Midbrain (tissue), 1 donor: ENCODE measurements around the gene PARP3.
A peak's percentile ranks its signal among the peaks of the same experiment; 100 is the strongest.

Experiments used
- DNase-seq: peaks from one replicate; lab custom pipeline; 2025; lab: John Stamatoyannopoulos, UW

The PARP3 gene

DNA sequence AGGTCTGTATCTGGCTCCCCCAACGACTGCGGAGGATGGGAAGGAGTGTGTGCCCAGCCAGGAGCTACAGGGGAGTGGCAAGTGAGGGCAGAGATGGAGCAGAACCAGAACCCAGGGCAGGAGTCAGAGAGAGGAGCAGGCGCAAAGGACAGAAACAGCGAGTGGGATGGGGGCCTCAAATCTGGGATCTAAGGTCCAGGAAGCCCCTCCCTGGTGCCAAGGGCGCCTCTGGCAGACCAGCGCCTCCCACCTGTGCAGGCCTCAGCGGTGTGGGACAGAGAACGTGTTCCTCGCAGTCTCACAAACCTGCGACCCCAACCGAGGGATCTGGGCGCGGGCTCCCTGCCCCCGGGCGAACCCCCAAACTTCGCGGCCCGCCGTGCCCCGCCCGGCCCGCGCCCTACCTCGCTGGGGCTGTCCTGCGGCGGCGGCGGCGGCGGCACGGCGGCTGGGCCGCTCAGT, 24.8 kb downstream of the PARP3 start:
- no peak for DNase-seq

- peak; percentile 85 for DNase-seq
Measured at GRCh38 chr3:51967384-51968169, 25.4 kb downstream of the PARP3 start, which contains the start of gene PCBP4. Gene PCBP4, minus strand, starts transcription at chr3:51967454. Its CDS starts 6,214 bp downstream, at chr3:51961240.

- no peak for DNase-seq
Measured at GRCh38 chr3:51968170-51968775, 26.1 kb downstream of the PARP3 start.

GRCh38 chr3:51968883-51969678, 26.9 kb downstream of the PARP3 start:
- no peak for DNase-seq

GRCh38 chr3:51969841-51970240, 27.7 kb downstream of the PARP3 start:
- DNase-seq: no peak

DNA sequence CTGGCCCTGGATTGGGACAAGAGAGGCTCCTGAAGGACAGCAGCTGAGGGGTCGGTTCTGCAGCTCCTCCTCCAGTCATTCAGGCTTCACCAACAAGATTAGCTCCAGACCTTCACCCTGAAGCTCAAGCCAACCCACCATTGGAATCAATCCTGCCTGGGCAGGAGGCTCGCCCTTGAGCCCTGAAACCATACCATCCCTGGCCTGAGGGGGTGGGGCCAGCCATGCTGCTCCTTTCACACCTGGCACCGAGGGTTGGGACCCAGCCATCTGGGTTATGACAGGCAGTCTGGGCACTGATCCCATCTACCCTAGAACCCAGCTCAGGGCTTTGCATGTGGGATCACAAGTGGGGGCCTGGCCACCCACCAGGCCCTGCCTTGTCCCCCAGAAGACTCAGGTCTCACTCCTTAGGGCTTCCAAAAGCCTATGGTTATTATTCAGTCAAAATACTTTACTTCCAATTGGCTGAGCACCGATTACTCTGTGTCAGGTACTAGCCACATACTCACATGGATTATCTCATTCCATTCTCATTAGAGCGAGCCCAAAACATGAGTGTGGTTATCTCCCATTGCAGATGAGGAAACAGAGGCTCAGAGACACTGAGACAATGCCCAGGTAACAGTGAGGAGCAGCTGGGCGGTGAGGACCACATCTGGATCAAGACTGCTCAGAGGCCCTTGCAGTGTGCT, 28.6 kb downstream of the PARP3 start:
- DNase-seq: no peak

DNA sequence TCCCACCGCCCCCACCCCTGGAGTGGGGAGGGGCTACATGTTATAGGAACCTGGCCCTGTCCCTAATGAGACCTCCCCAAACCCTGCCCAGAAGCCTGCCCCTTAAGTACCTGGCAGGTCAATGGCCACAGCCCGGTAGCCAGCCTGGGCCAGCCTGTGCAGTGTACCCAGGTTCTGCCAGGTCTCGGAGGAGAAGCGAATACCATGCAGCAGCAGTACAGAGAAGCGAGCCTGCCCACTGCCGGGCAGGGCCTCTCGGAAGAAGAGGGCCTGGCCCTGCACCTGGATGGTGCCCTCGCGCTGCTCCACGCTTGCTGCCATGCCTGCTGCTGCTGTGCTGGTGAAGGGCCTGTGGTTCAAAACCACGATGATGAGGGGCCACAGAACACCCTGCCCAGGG, 29.2 kb downstream of the PARP3 start:
- no peak for DNase-seq

DNA sequence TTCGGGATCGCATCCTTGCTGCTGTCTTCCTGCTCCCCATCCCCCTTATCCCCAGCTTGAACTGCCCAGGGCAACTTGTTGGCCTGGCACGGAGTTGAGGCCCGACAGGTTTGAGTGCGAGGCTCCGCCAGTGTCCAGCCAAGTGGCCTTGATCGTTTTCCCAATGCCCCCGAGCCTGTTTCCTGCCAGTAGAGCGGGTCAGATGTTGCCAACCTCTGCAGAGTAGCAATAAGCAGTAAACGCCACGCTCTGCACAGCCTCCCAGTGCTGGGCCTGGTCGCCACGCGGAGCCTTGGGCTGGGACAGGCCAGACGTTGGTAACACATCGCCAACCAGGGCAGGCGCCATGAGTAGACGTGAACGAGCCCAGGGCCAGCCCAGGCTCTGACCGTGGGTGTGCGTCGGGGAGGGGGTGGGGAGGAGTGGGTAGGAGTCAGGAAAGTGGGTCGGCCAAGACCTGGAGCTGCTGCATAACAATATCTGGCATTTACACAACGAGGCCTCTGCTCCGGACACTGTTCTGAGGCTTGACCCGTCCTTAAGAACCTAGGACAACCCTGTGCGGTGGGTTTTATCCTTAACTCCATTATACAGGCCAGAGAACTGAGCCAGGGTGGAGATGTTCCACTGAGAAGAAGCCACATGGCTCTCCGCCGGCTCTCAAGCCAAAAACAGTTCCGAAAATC, 32.3 kb downstream of the PARP3 start:
- DNase-seq: peak; percentile 44

DNA sequence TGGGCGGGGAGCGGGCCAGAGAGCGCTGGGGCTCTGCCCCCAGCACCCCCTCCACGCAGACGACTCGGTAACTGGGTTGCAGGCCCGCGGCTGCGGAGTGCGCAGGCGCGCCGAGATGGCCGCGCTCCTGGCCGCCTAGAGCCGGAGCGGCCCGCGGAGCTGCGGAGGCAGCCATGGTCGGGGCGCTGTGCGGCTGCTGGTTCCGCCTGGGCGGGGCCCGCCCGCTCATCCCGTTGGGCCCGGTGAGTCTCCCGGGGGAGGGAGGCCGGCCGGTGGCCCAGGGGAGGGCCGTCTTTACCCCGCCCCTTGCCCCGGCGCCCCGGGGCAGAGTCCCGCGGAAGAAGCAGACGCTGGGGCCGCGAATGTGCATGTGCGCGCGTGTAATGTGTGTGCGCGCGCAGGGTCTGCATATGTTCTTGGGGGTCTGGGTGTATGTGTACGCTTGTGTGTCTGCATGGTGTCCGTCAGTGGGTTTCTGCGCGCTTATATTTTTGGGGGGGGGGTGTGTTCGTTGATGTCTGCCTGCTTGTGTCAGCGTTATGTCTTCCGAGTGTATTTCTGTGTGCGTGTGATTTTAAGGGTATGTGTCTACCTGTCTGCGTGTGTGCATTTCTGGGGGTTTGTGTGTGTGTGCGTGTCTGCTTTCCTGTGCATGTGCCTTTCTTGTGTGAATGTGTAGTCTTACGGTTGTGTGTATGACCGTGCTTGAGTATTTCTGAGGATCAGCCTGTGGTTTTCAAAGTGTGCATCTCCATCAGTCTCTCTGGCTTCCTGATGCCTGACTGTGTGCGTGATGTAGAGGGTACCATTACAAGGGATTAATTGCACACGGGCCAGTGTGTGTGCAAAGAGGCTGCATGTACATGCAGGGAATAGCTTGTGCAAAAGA, 33.0 kb downstream of the PARP3 start, which contains the start of gene ABHD14A:
ABHD14A (plus strand) TSS at position 102 of the 889 bp plus-strand sequence; CDS start at position 174, 72 bp downstream.
- peak; percentile 79 for DNase-seq

DNA sequence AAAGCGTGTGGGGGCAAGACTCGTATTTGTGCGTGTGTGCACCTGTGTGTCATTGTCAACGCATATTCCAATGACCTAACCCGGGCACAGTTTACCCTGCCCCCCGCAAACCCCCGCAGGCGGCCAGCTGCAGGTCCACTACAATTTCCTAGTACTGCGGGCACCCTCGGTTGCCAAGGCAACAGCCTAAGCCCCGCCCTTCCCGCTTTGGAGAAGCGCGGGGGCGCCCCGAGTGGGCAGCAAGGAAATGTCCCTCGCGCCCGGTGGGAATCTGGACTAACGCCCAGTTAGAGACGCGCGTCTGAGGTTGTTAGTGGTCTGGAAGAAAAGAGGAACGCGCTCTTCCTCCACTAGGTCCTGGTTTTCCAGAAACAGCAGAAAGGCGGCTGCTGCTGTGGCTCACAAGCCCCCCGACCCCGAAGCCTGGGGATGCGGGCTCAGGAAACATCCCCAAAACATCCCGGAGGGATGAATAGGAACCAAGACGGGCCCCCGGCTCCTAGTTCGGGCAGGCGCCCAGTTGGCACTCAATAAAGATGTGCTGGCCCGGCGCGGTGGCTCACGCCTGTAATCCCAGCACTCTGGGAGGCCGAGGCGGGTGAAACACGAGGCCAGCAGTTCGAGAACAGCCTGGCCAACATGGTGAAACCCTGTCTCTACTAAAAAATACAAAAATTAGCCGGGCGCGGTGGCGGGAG, 33.8 kb downstream of the PARP3 start:
- peak; percentile 84 for DNase-seq

DNA sequence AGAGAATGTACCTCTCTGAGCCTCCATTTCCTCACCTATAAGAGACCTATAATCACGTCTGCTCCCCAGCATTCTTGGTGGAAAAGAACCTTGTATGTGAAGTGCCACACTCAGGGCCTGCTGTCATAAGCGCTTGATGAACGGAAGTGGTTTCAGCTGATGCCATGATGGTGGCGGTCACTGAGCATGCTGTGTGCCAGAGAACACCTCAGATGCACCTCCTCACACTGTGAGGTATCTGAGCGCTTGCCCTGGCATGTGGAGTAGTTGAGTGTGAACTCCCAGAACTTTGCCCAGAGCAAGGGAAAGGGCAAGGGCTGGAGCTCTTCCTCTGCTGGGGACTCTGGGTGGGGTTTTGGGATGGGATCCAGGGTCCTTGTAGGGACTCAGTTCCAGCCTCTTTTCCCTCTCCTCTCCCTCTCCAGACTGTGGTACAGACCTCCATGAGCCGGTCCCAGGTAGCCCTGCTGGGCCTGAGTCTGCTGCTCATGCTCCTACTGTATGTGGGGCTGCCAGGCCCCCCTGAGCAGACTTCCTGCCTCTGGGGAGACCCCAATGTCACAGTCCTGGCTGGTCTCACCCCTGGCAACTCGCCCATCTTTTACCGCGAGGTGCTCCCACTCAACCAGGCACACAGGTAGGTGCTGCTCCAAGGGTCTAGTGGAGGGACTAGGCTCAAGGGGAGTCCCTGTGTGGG, 35.4 kb downstream of the PARP3 start:
- no peak for DNase-seq

GRCh38 chr3:51978143-51978502, 36.0 kb downstream of the PARP3 start:
- no peak for DNase-seq

DNA sequence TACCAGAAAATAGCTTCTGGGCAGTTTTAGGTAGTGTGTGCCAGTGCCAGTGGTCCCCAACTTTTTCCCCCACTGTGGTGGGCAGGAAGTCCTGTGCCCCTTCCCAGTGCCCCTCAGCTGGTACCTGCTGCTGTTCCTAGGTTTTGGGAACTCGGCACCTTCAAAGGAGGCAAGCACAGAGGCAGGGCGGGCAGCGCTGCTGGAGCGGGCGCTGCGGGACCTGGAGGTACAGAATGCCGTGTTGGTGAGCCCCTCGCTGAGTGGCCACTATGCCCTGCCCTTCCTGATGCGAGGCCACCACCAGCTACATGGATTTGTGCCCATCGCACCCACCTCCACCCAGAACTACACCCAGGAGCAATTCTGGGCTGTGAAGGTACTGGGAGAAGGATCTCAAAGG, 38.1 kb downstream of the PARP3 start:
- DNase-seq: no peak

- DNase-seq: peak; percentile 38
Measured at GRCh38 chr3:51982352-51982837, 40.2 kb downstream of the PARP3 start.

GRCh38 chr3:51982838-51983577, 40.8 kb downstream of the PARP3 start, which contains the start of gene ACY1:
Gene ACY1, plus strand, starts transcription at chr3:51983535. Its CDS starts 530 bp downstream, at chr3:51984065.
- DNase-seq: peak; percentile 78

- DNase-seq: no peak
Measured at GRCh38 chr3:51983578-51984268, 41.6 kb downstream of the PARP3 start.

- DNase-seq: no peak
Measured at GRCh38 chr3:51984269-51984647, 42.1 kb downstream of the PARP3 start.
